ENCODE data around the gene FAM114A2.

Gene FAM114A2

DNA sequence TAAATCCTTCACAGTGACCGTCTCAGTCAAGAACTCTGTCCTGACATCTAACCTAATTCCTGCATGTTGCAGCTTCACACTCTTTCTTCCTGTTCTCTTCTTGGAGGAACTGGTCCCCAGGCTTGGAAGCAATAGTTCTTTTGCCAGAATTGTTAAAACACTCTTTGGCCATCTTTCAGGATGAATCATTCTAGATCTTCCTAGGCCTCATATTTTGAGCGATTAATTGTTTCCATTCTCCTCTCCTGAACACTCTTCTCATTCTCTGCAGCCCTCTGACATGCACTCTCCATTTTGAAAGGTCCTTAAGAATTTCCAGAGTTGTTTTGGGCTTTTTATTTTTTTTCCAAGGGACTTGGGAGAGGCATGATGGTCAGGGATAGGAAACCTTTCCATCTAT, 85.8 kb downstream of the FAM114A2 start:
- in situ Hi-C loops (cut with MboI; ENCODE audit: low sequenced_read_pairs): no loop called here

DNA sequence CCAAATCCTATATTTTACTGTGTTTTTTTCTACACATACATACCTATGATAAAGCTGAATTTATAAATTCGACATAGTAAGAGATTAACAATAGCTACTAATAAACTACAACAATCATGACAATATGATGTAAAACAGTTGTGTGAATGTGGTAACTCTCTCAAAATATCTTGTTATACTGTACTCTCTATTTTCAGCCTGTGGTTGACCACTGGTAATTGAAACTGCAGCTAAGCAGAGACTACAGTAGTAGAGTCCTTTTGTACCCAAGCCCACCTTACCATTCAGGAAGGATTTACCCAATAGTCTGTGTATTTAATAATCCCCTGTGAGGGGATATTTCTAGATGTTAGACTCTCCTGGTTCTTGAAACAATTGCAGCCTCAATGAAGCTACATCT, 86.7 kb downstream of the FAM114A2 start:
- in situ Hi-C loops (cut with MboI; ENCODE audit: low sequenced_read_pairs): no loop called here

DNA sequence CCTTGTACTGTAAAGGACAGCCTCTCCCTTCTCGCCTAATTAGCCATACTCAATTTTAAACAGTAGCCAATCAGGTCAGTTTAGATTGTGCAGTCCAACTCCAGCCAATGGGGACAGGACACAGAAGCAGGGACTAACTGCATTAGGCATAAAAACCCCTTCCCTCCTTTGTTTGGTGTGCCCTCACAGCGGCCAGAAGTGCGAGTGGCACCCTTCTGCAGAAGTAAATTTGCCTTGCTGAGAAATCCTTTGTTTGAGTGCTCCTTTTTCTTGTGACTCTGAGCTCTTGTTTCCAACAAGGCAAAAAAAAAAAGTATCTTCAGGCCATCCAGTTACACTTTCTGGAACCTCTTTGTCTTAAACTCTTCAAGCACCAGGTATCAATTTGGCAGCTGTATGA, 97.4 kb downstream of the FAM114A2 start:
- in situ Hi-C loops (cut with MboI; ENCODE audit: low sequenced_read_pairs): no loop called here

Data from hTERT RPE-1 (cell line).